ENCODE data around the gene DHX32.
"Not testable (repeated sequence)": the region's sequence is repeated elsewhere in the genome, so short reads cannot be mapped to it uniquely, and the experiment has no call there.

DHX32 gene

GRCh38 chr10:125895130-125896087 is 14.3 kb upstream of the DHX32 start:
- DNase-seq: peak; percentile 50

- DNase-seq: not testable (repeated sequence)
These were observed 13.1 kb upstream of the DHX32 start for GRCh38 chr10:125894176-125894575.

- DNase-seq: not testable (repeated sequence)
These were observed 11.3 kb upstream of the DHX32 start for GRCh38 chr10:125892402-125892801.

- DNase-seq: not testable (repeated sequence)
These were observed 8.3 kb upstream of the DHX32 start for GRCh38 chr10:125889441-125889840.

- no peak for DNase-seq
These were observed 5.9 kb upstream of the DHX32 start for GRCh38 chr10:125886914-125887512.

- no peak for DNase-seq
These were observed 2.1 kb upstream of the DHX32 start for GRCh38 chr10:125883211-125883610.

GRCh38 chr10:125882596-125882995 is 1.5 kb upstream of the DHX32 start:
- no peak for DNase-seq

- DNase-seq: no peak
These were observed 373 bp downstream of the DHX32 start for GRCh38 chr10:125880719-125881118.

- no peak for DNase-seq
These were observed 1.9 kb downstream of the DHX32 start for GRCh38 chr10:125878957-125879835.

GRCh38 chr10:125871338-125871737 is 9.8 kb downstream of the DHX32 start:
- DNase-seq: no peak

- no peak for DNase-seq
These were observed 12.6 kb downstream of the DHX32 start for GRCh38 chr10:125868372-125868975.

- no peak for DNase-seq
These were observed 14.6 kb downstream of the DHX32 start for GRCh38 chr10:125866421-125867029.

- no peak for DNase-seq
These were observed 16.0 kb downstream of the DHX32 start for GRCh38 chr10:125865120-125865519.

GRCh38 chr10:125859128-125859817 is 21.8 kb downstream of the DHX32 start:
- DNase-seq: no peak

GRCh38 chr10:125857185-125857760 is 23.8 kb downstream of the DHX32 start:
- no peak for DNase-seq

GRCh38 chr10:125852487-125852886 is 28.6 kb downstream of the DHX32 start:
- no peak for DNase-seq

- no peak for DNase-seq
These were observed 30.0 kb downstream of the DHX32 start for GRCh38 chr10:125850766-125851731.

GRCh38 chr10:125849448-125849847 is 31.6 kb downstream of the DHX32 start:
- no peak for DNase-seq

GRCh38 chr10:125848857-125849256 is 32.2 kb downstream of the DHX32 start:
- DNase-seq: no peak

GRCh38 chr10:125848371-125848770 is 32.7 kb downstream of the DHX32 start:
- no peak for DNase-seq

All from activated CD4-positive, CD25-positive, alpha-beta regulatory T cell treated with anti-CD3 and anti-CD28 coated beads, Interleukin-2, amount 50 U/mL, for 72 hours (primary cell).